Neural cell (in vitro differentiated cells): ENCODE measurements around the gene HOXC9.

Source experiments
- EP300 ChIP-seq: fragments of 450-650 bp; conservative IDR thresholded peaks from 2 replicates; pipeline ENCODE4 v1.6.1; 2014; ENCODE audit warnings: antibody characterized with exemption, mild to moderate bottlenecking, moderate library complexity; ENCODE audit not compliant: poor library complexity, severe bottlenecking
- EZH2 ChIP-seq: fragments of 200-600, 300-800 bp; shearing (Covaris generic), sonication (generic); IDR thresholded peaks from 2 replicates; pipeline ENCODE4 v1.6.1; 2014; ENCODE audit warnings: antibody characterized with exemption, low read length, borderline replicate concordance, mild to moderate bottlenecking; ENCODE audit not compliant: insufficient read depth, poor library complexity, severe bottlenecking
- MXI1 ChIP-seq: fragments of 450-650 bp; conservative IDR thresholded peaks from 2 replicates; pipeline ENCODE4 v1.6.1; 2014; ENCODE audit warnings: antibody characterized with exemption, mild to moderate bottlenecking; ENCODE audit not compliant: poor library complexity, severe bottlenecking
- POLR2AphosphoS5 ChIP-seq: IDR thresholded peaks from 2 replicates; pipeline ENCODE4 v1.6.1; 2012
- RAD21 ChIP-seq: fragments of 450-650 bp; conservative IDR thresholded peaks from 2 replicates; pipeline ENCODE4 v1.6.1; 2014; ENCODE audit warnings: antibody characterized with exemption, mild to moderate bottlenecking, moderate library complexity
- REST ChIP-seq: IDR thresholded peaks from 2 replicates; pipeline ENCODE4 v1.6.1; 2012; ENCODE audit warnings: borderline replicate concordance
- SMC3 ChIP-seq: fragments of 450-650 bp; conservative IDR thresholded peaks from 2 replicates; pipeline ENCODE4 v1.6.1; 2014; ENCODE audit warnings: antibody characterized with exemption, mild to moderate bottlenecking, moderate library complexity; ENCODE audit not compliant: poor library complexity
- TAF1 ChIP-seq: IDR thresholded peaks from 2 replicates; pipeline ENCODE4 v1.6.1; 2012; ENCODE audit warnings: low read depth
- TF ChIP-seq, protein P1 (sequence below): fragments of 450-650 bp; IDR thresholded peaks from 2 replicates; pipeline ENCODE4 v1.5.1; 2014; ENCODE audit warnings: antibody characterized with exemption, mild to moderate bottlenecking, moderate library complexity; ENCODE audit not compliant: poor library complexity, severe bottlenecking

DNA sequence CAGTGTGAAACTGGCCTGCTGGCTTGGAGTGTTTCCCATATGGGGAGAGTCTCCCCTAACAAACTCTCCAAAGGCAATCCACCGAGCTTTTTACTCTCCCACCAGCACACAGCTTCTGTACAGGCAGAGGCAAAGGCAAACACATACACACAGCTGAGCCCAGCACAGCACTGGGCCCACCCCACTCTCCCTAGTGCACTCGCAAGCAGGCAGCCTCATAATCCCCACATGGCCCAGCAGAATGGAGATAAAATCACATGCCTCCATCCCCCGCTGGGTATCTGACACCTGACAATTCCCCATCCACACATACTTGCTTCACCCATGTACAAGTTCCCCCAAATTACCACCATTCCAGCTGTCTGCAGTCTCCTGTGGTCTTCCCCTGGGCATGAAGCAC is 41.8 kb upstream of the HOXC9 start:
- no peak for TF ChIP-seq SMC3
- TF ChIP-seq POLR2AphosphoS5: no peak
- TF ChIP-seq, protein P1, sequence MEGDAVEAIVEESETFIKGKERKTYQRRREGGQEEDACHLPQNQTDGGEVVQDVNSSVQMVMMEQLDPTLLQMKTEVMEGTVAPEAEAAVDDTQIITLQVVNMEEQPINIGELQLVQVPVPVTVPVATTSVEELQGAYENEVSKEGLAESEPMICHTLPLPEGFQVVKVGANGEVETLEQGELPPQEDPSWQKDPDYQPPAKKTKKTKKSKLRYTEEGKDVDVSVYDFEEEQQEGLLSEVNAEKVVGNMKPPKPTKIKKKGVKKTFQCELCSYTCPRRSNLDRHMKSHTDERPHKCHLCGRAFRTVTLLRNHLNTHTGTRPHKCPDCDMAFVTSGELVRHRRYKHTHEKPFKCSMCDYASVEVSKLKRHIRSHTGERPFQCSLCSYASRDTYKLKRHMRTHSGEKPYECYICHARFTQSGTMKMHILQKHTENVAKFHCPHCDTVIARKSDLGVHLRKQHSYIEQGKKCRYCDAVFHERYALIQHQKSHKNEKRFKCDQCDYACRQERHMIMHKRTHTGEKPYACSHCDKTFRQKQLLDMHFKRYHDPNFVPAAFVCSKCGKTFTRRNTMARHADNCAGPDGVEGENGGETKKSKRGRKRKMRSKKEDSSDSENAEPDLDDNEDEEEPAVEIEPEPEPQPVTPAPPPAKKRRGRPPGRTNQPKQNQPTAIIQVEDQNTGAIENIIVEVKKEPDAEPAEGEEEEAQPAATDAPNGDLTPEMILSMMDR: no peak
- TF ChIP-seq RAD21: no peak
- TF ChIP-seq EP300: no peak
- no peak for TF ChIP-seq EZH2
- no peak for TF ChIP-seq TAF1
- TF ChIP-seq MXI1: no peak
- TF ChIP-seq REST: no peak
